LNCaP clone FGC (cell line): Measurements from ENCODE around the gene CT47C1.

Source experiments
- DNase-seq: peaks from one replicate; pipeline ENCODE4 v3.0.0-alpha.2; 2011; ENCODE audit warnings: low read depth
- H3K4me3 ChIP-seq: 2 replicates; pipeline ENCODE4 v1.5.1; 2011; ENCODE audit warnings: mild to moderate bottlenecking, low read depth, low read length, control low read depth
- CTCF ChIP-seq: IDR thresholded peaks from 2 replicates; pipeline ENCODE4 v1.5.1; 2012; ENCODE audit warnings: mild to moderate bottlenecking; ENCODE audit not compliant: control insufficient read depth, insufficient read depth; ENCODE audit errors: extremely low read depth

CT47C1 gene

GRCh38 chrX:119093991-119094735 lies 21.4 kb downstream of the CT47C1 start:
- no peak overlapping the region for H3K4me3 ChIP-seq
- DNase-seq, result peak; percentile 58
- TF ChIP-seq CTCF, result no peak

- no peak for TF ChIP-seq CTCF
- no peak overlapping the region for H3K4me3 ChIP-seq
- DNase-seq, result no peak
These were observed 22.0 kb downstream of the CT47C1 start for GRCh38 chrX:119094819-119095218.

- no peak for DNase-seq
- TF ChIP-seq CTCF, result no peak
- H3K4me3 ChIP-seq, result no peak overlapping the region
These were observed 23.1 kb downstream of the CT47C1 start for GRCh38 chrX:119095936-119096335.

GRCh38 chrX:119101168-119101567 lies 28.4 kb downstream of the CT47C1 start:
- TF ChIP-seq CTCF, result no peak
- no peak overlapping the region for H3K4me3 ChIP-seq

GRCh38 chrX:119105826-119106225 lies 33.0 kb downstream of the CT47C1 start:
- no peak for TF ChIP-seq CTCF

More at GRCh38 chrX:119101168-119101567, 28.4 kb downstream of the CT47C1 start:
- no peak for DNase-seq

GRCh38 chrX:119107206-119107605 lies 34.4 kb downstream of the CT47C1 start:
- DNase-seq, result no peak
- H3K4me3 ChIP-seq, result no peak overlapping the region
- no peak for TF ChIP-seq CTCF

More at GRCh38 chrX:119105826-119106225, 33.0 kb downstream of the CT47C1 start:
- DNase-seq, result no peak
- no peak overlapping the region for H3K4me3 ChIP-seq
